ENCODE data around the gene CFL1.

GRCh38 chr11:65860278-65861164, 2.5 kb upstream of the CFL1 start, which contains the start of gene MUS81:
- TF ChIP-seq POLR2A (IDR thresholded peaks at IDR 0.05; ENCODE audit: low read depth, low read length) (peak; percentile 62; the same call in 1 of the 2 replicates), CTCF (conservative IDR thresholded peaks at IDR 0.05; ENCODE audit: low read depth, low read length) (peak; percentile 91), MAFK (IDR thresholded peaks at IDR 0.05; ENCODE audit: low read depth, low read length) (no peak)
